ENCODE results near the gene MST1.
A peak's percentile ranks its signal among the peaks of the same experiment; 100 is the strongest.

The MST1 gene

GRCh38 chr3:49654955-49655556, 34.2 kb downstream of the MST1 start:
- peak; percentile 16 for DNase-seq

- no peak for DNase-seq
Observed at GRCh38 chr3:49654176-49654825, 35.0 kb downstream of the MST1 start.

- no peak for DNase-seq
Observed at GRCh38 chr3:49653621-49654020, 35.7 kb downstream of the MST1 start.

- no peak for DNase-seq
Observed at GRCh38 chr3:49652903-49653415, 36.3 kb downstream of the MST1 start.

- DNase-seq: no peak
Observed at GRCh38 chr3:49652218-49652902, 36.9 kb downstream of the MST1 start.

- no peak for DNase-seq
Observed at GRCh38 chr3:49650637-49651036, 38.6 kb downstream of the MST1 start.

GRCh38 chr3:49650177-49650576, 39.1 kb downstream of the MST1 start:
- DNase-seq: no peak

GRCh38 chr3:49649576-49649975, 39.7 kb downstream of the MST1 start:
- no peak for DNase-seq

GRCh38 chr3:49648354-49649019, 40.8 kb downstream of the MST1 start:
- DNase-seq: no peak

GRCh38 chr3:49647741-49648140, 41.5 kb downstream of the MST1 start:
- peak; percentile 43 for DNase-seq

GRCh38 chr3:49646236-49646635, 43.0 kb downstream of the MST1 start:
- DNase-seq: no peak

GRCh38 chr3:49644684-49645083, 44.6 kb downstream of the MST1 start:
- no peak for DNase-seq

- DNase-seq: no peak
Observed at GRCh38 chr3:49642708-49643145, 46.5 kb downstream of the MST1 start.

- DNase-seq: no peak
Observed at GRCh38 chr3:49641921-49642707, 47.2 kb downstream of the MST1 start.

GRCh38 chr3:49641292-49641691, 48.0 kb downstream of the MST1 start:
- DNase-seq: no peak

GRCh38 chr3:49639551-49639950, 49.7 kb downstream of the MST1 start:
- DNase-seq: no peak

- no peak for DNase-seq
Observed at GRCh38 chr3:49638445-49638844, 50.8 kb downstream of the MST1 start.

GRCh38 chr3:49636883-49637609, 52.2 kb downstream of the MST1 start:
- DNase-seq: no peak

- DNase-seq: no peak
Observed at GRCh38 chr3:49634736-49635135, 54.5 kb downstream of the MST1 start.
